H9 (cell line): Measurements from ENCODE around the gene DGKG. TPM values are rescaled to one million over a fixed set of nuclear protein-coding genes. Genes with fewer than 3 reads are reported as not detected.

ENCODE experiments used
- DNase-seq: peaks from one replicate; pipeline ENCODE4 v3.0.0-alpha.2; 2017
- H2AFZ ChIP-seq: one replicate; pipeline ENCODE4 v1.6.1; 2013; ENCODE audit warnings: mild to moderate bottlenecking, low read length, control low read depth, moderate library complexity
- H2AK5ac ChIP-seq: 2 replicates; pipeline ENCODE4 v1.6.1; 2013; ENCODE audit warnings: low read length, control low read depth, mixed read lengths; ENCODE audit not compliant: insufficient read length
- H2BK120ac ChIP-seq: one replicate; pipeline ENCODE4 v1.6.1; 2013; ENCODE audit warnings: low read depth, mild to moderate bottlenecking, low read length, control low read depth, inconsistent platforms; ENCODE audit not compliant: poor library complexity, severe bottlenecking
- H2BK12ac ChIP-seq: 2 replicates; pipeline ENCODE4 v1.6.1; 2013; ENCODE audit warnings: low read length, control low read depth, mixed read lengths, low read depth; ENCODE audit not compliant: insufficient read length
- H2BK15ac ChIP-seq: 2 replicates; pipeline ENCODE4 v1.6.1; 2013; ENCODE audit warnings: low read depth, low read length, control low read depth
- H2BK20ac ChIP-seq: one replicate; pipeline ENCODE4 v1.6.1; 2013; ENCODE audit warnings: low read depth, mild to moderate bottlenecking, low read length, control low read depth, inconsistent platforms; ENCODE audit not compliant: poor library complexity, severe bottlenecking
- H2BK5ac ChIP-seq: 2 replicates; pipeline ENCODE4 v1.6.1; 2013; ENCODE audit warnings: low read length, control low read depth, mixed read lengths; ENCODE audit not compliant: insufficient read length
- H3K14ac ChIP-seq: 2 replicates; pipeline ENCODE4 v1.6.1; 2013; ENCODE audit warnings: low read length, control low read depth; ENCODE audit not compliant: insufficient read depth
- H3K18ac ChIP-seq: 2 replicates; pipeline ENCODE4 v1.6.1; 2013; ENCODE audit warnings: low read depth, mild to moderate bottlenecking, mixed read lengths, low read length, control low read depth; ENCODE audit not compliant: insufficient read length
- H3K23ac ChIP-seq: 2 replicates; pipeline ENCODE4 v1.6.1; 2013; ENCODE audit warnings: low read length, control low read depth, mixed read lengths, low read depth; ENCODE audit not compliant: insufficient read length
- H3K23me2 ChIP-seq: 2 replicates; pipeline ENCODE4 v1.6.1; 2013; ENCODE audit warnings: low read depth, mild to moderate bottlenecking, mixed read lengths, low read length, control low read depth; ENCODE audit not compliant: insufficient read length, poor library complexity, severe bottlenecking
- H3K27ac ChIP-seq: 2 replicates; pipeline ENCODE4 v1.5.1; 2013; ENCODE audit warnings: low read length, control low read depth, mixed read lengths, low read depth; ENCODE audit not compliant: insufficient read length
- H3K27me3 ChIP-seq: 2 replicates; pipeline ENCODE4 v1.6.1; 2013; ENCODE audit warnings: low read length, control low read depth, inconsistent platforms; ENCODE audit not compliant: insufficient read depth
- H3K4ac ChIP-seq: 2 replicates; pipeline ENCODE4 v1.6.1; 2013; ENCODE audit warnings: low read depth, mild to moderate bottlenecking, control low read depth, inconsistent platforms, low read length, moderate library complexity
- H3K4me1 ChIP-seq: 2 replicates; pipeline ENCODE4 v1.6.1; 2013; ENCODE audit warnings: low read length, control low read depth, inconsistent platforms; ENCODE audit not compliant: insufficient read depth
- H3K4me2 ChIP-seq: 2 replicates; pipeline ENCODE4 v1.6.1; 2013; ENCODE audit warnings: low read length, control low read depth, mixed read lengths; ENCODE audit not compliant: insufficient read length, insufficient read depth
- H3K56ac ChIP-seq: 2 replicates; pipeline ENCODE4 v1.6.1; 2013; ENCODE audit warnings: low read depth, mild to moderate bottlenecking, mixed read lengths, low read length, control low read depth; ENCODE audit not compliant: insufficient read length
- H3K79me1 ChIP-seq: 2 replicates; pipeline ENCODE4 v1.6.1; 2013; ENCODE audit warnings: low read depth, mild to moderate bottlenecking, moderate library complexity, low read length, control low read depth, inconsistent platforms; ENCODE audit not compliant: insufficient read depth, poor library complexity, severe bottlenecking
- H3K79me2 ChIP-seq: 2 replicates; pipeline ENCODE4 v1.6.1; 2013; ENCODE audit warnings: low read length, control low read depth, inconsistent platforms; ENCODE audit not compliant: insufficient read depth
- H3K9ac ChIP-seq: 2 replicates; pipeline ENCODE4 v1.6.1; 2013; ENCODE audit warnings: low read length, control low read depth, mixed read lengths; ENCODE audit not compliant: insufficient read length; ENCODE audit errors: extremely low read depth
- H3K9me3 ChIP-seq: one replicate; pipeline ENCODE4 v1.6.1; 2013; ENCODE audit warnings: low read depth, low read length, inconsistent platforms; ENCODE audit not compliant: control insufficient read depth
- H3T11ph ChIP-seq: one replicate; pipeline ENCODE4 v1.6.1; 2013; ENCODE audit warnings: mild to moderate bottlenecking, low read length, control low read depth, inconsistent platforms
- H4K20me1 ChIP-seq: one replicate; pipeline ENCODE4 v1.6.1; 2013; ENCODE audit not compliant: control insufficient read depth, insufficient read length, insufficient read depth
- H4K5ac ChIP-seq: 2 replicates; pipeline ENCODE4 v1.6.1; 2013; ENCODE audit warnings: low read depth, mild to moderate bottlenecking, mixed read lengths, low read length, control low read depth; ENCODE audit not compliant: insufficient read length
- H4K8ac ChIP-seq: replicated peaks from 2 replicates; pipeline ENCODE4 v1.6.1; 2013; ENCODE audit warnings: low read length, control low read depth, mixed read lengths, low read depth; ENCODE audit not compliant: insufficient read length
- H4K91ac ChIP-seq: 2 replicates; pipeline ENCODE4 v1.6.1; 2013; ENCODE audit warnings: low read depth, mild to moderate bottlenecking, moderate library complexity, mixed read lengths, low read length, control low read depth; ENCODE audit not compliant: insufficient read length
- H3K27ac Mint-ChIP-seq, 3 experiments: 2 replicates in 2 of 3; 3 replicates in 1 of 3; pipeline ENCODE4 v1.8.0; 2020 to 2021; ENCODE audit warnings: mixed read lengths in 3 of 3, mild to moderate bottlenecking in 1 of 3, moderate library complexity in 1 of 3
- H3K27me3 Mint-ChIP-seq: 2 replicates; pipeline ENCODE4 v1.8.0; 2021; ENCODE audit warnings: low read depth, mild to moderate bottlenecking, moderate library complexity, mixed read lengths
- H3K36me3 Mint-ChIP-seq, 3 experiments: 2 replicates in 2 of 3; 3 replicates in 1 of 3; pipeline ENCODE4 v1.8.0; 2020 to 2021; ENCODE audit warnings: low read depth in 3 of 3, mixed read lengths in 3 of 3; ENCODE audit not compliant: insufficient read depth in 1 of 3
- H3K4me1 Mint-ChIP-seq, 2 experiments: 2 replicates each; pipeline ENCODE4 v1.8.0; 2020; ENCODE audit warnings: mixed read lengths in 2 of 2
- H3K4me3 Mint-ChIP-seq, 2 experiments: 2 replicates in 1 of 2; 3 replicates in 1 of 2; pipeline ENCODE4 v1.8.0; 2020 to 2021; ENCODE audit warnings: mild to moderate bottlenecking in 2 of 2, mixed read lengths in 2 of 2, moderate library complexity in 1 of 2
- H3K9me3 Mint-ChIP-seq, 2 experiments: 2 replicates in 1 of 2; 3 replicates in 1 of 2; pipeline ENCODE4 v1.8.0; 2020; ENCODE audit warnings: mild to moderate bottlenecking in 2 of 2, mixed read lengths in 2 of 2, moderate library complexity in 1 of 2
- CTCF ChIP-seq: fragments of 200-600 bp; sonication (generic); conservative IDR thresholded peaks from 3 replicates; pipeline ENCODE4 v1.8.0; 2021; ENCODE audit warnings: antibody characterized with exemption, mild to moderate bottlenecking
- WGBS: extraction: QIAGEN DNeasy Blood & Tissue Kit; methylation state at CpG from one replicate; pipeline ENCODE4 v1.1.7; 2013; ENCODE audit warnings: missing lambda C conversion rate, low lambda C conversion rate, mixed read lengths; ENCODE audit not compliant: insufficient read length; ENCODE audit errors: extremely low coverage; 5-methylcytosine and 5-hydroxymethylcytosine counted together
- total RNA-seq: library from RNA; stranded (reverse); gene quantifications from 2 replicates; pipeline ENCODE4 v1.2.1, GENCODE V29; 2021

The DGKG gene
- total RNA-seq, 1 experiment from 2014 or later = not detected

- Histone ChIP-seq H3K27ac (no peak overlapping the region), H3K4me1 (no peaks in the 10 kb centered on the region), H2BK15ac (no peak overlapping the region), H4K91ac (no peak overlapping the region), H3K79me2 (no peaks in the 10 kb centered on the region), H2BK12ac (no peak overlapping the region), H2AK5ac (no peak overlapping the region), H4K20me1 (no peaks in the 10 kb centered on the region), H3K4me2 (no peak overlapping the region), H2BK20ac (no peak overlapping the region), H3K23me2 (no peaks in the 10 kb centered on the region), H3K4ac (no peak overlapping the region), H3K23ac (no peak overlapping the region), H2BK120ac (no peak overlapping the region), H3K79me1 (no peaks in the 10 kb centered on the region), H3K27me3 (no peaks in the 10 kb centered on the region), H3T11ph (no peak overlapping the region), H3K56ac (no peak overlapping the region), H2BK5ac (no peak overlapping the region), H3K9me3 (no peaks in the 10 kb centered on the region), H3K14ac (no peak overlapping the region), H4K5ac (no peak overlapping the region), H3K9ac (no peak overlapping the region), H4K8ac (no peak overlapping the region), H2AFZ (no peak overlapping the region), H3K18ac (no peak overlapping the region)
- WGBS = no CpG with 5 or more reads among the region's 6 CpGs
- Mint-ChIP-seq H3K9me3 (no peaks in the 10 kb centered on the region), H3K36me3 (no peaks in the 10 kb centered on the region; a peak in 1 of 7 replicates), H3K27me3 (peaks cover 62% of the 10 kb centered on the region), H3K4me3 (no peak overlapping the region), H3K4me1 (no peaks in the 10 kb centered on the region), H3K27ac (no peak overlapping the region)
- TF ChIP-seq CTCF = no peak
- no peak for DNase-seq
Observed at GRCh38 chr3:186176373-186176990, 185.6 kb downstream of the DGKG start.
